Stimulated activated effector memory CD8-positive, alpha-beta T cell treated with anti-CD3 and anti-CD28 coated beads, Interleukin-12 subunit alpha, Interleukin-12 subunit beta, amount 100 ng/mL, for 72 hours (primary cell): ENCODE measurements around the gene TNPO1.
"Not testable (repeated sequence)": the region's sequence is repeated elsewhere in the genome, so short reads cannot be mapped to it uniquely, and the experiment has no call there.

Experiments used
- ATAC-seq: fragments of 150-1000 bp; cut with Tn5 transposase; 2 replicates; pipeline ENCODE4 v1.10.0; 2021
- DNase-seq, 2 donors: peaks; one replicate each; pipeline ENCODE4 v3.0.0; 2021 to 2022; ENCODE audit warnings: low spot score in 2 of 2
- H3K27ac Mint-ChIP-seq: one replicate; pipeline ENCODE4 v1.8.0; 2022; ENCODE audit warnings: mild to moderate bottlenecking, mixed read lengths
- H3K36me3 Mint-ChIP-seq: one replicate; pipeline ENCODE4 v1.8.0; 2022; ENCODE audit warnings: mild to moderate bottlenecking, mixed read lengths
- H3K4me1 Mint-ChIP-seq: one replicate; pipeline ENCODE4 v1.8.0; 2022; ENCODE audit warnings: mixed read lengths
- H3K4me3 Mint-ChIP-seq: one replicate; pipeline ENCODE4 v1.8.0; 2022; ENCODE audit warnings: mild to moderate bottlenecking, mixed read lengths
- H3K9me3 Mint-ChIP-seq: one replicate; pipeline ENCODE4 v1.8.0; 2022; ENCODE audit warnings: mixed read lengths

TNPO1 gene

GRCh38 chr5:72921886-72922285 lies 105.4 kb downstream of the TNPO1 start:
- Mint-ChIP-seq H3K4me3 (no peak overlapping the region), H3K4me1 (no peaks in the 10 kb centered on the region), H3K9me3 (no peaks in the 10 kb centered on the region), H3K36me3 (no peaks in the 10 kb centered on the region), H3K27ac (no peak overlapping the region)
- no peak for DNase-seq
- ATAC-seq, result no peak

- no peaks in the 10 kb centered on the region for H3K9me3 Mint-ChIP-seq
- no peak overlapping the region for H3K27ac Mint-ChIP-seq
- H3K4me1 Mint-ChIP-seq, result no peaks in the 10 kb centered on the region
- H3K4me3 Mint-ChIP-seq, result no peak overlapping the region
- no peak for DNase-seq
- ATAC-seq, result no peak
- no peaks in the 10 kb centered on the region for H3K36me3 Mint-ChIP-seq
Measured at GRCh38 chr5:72922422-72922821, 106.0 kb downstream of the TNPO1 start.

GRCh38 chr5:72925336-72926010 lies 109.0 kb downstream of the TNPO1 start:
- H3K36me3 Mint-ChIP-seq, result no peaks in the 10 kb centered on the region
- no peaks in the 10 kb centered on the region for H3K4me1 Mint-ChIP-seq
- ATAC-seq (no peak), DNase-seq (no peak)
- H3K4me3 Mint-ChIP-seq, result no peak overlapping the region
- H3K9me3 Mint-ChIP-seq, result no peaks in the 10 kb centered on the region
- no peak overlapping the region for H3K27ac Mint-ChIP-seq

GRCh38 chr5:72932686-72933085 lies 116.2 kb downstream of the TNPO1 start:
- not testable (repeated sequence) for H3K27ac Mint-ChIP-seq, DNase-seq, H3K4me3 Mint-ChIP-seq, ATAC-seq, H3K9me3 Mint-ChIP-seq, H3K4me1 Mint-ChIP-seq, H3K36me3 Mint-ChIP-seq

- not testable (repeated sequence) for DNase-seq, H3K4me3 Mint-ChIP-seq, ATAC-seq, H3K36me3 Mint-ChIP-seq, H3K9me3 Mint-ChIP-seq, H3K27ac Mint-ChIP-seq, H3K4me1 Mint-ChIP-seq
Measured at GRCh38 chr5:72934953-72935725, 118.7 kb downstream of the TNPO1 start.

GRCh38 chr5:72936893-72937292 lies 120.4 kb downstream of the TNPO1 start:
- H3K36me3 Mint-ChIP-seq, result no peaks in the 10 kb centered on the region
- no peak for DNase-seq
- no peaks in the 10 kb centered on the region for H3K9me3 Mint-ChIP-seq
- H3K4me1 Mint-ChIP-seq, result no peaks in the 10 kb centered on the region
- no peak overlapping the region for H3K27ac Mint-ChIP-seq
- no peak overlapping the region for H3K4me3 Mint-ChIP-seq
- ATAC-seq, result no peak

- Mint-ChIP-seq H3K36me3 (no peaks in the 10 kb centered on the region), H3K9me3 (no peaks in the 10 kb centered on the region), H3K4me1 (no peaks in the 10 kb centered on the region), H3K27ac (no peak overlapping the region), H3K4me3 (no peak overlapping the region)
- no peak for DNase-seq
- ATAC-seq, result no peak
Measured at GRCh38 chr5:72937517-72938061, 121.1 kb downstream of the TNPO1 start.

GRCh38 chr5:72938206-72938605 lies 121.7 kb downstream of the TNPO1 start:
- Mint-ChIP-seq H3K4me1 (no peaks in the 10 kb centered on the region), H3K27ac (no peak overlapping the region), H3K9me3 (no peaks in the 10 kb centered on the region), H3K36me3 (no peaks in the 10 kb centered on the region), H3K4me3 (no peak overlapping the region)
- ATAC-seq, result no peak
- no peak for DNase-seq

- Mint-ChIP-seq H3K9me3 (no peaks in the 10 kb centered on the region), H3K4me3 (no peak overlapping the region), H3K4me1 (no peaks in the 10 kb centered on the region), H3K36me3 (no peaks in the 10 kb centered on the region), H3K27ac (no peak overlapping the region)
- DNase-seq, result no peak
- no peak for ATAC-seq
Measured at GRCh38 chr5:72940082-72940481, 123.6 kb downstream of the TNPO1 start.

GRCh38 chr5:72943307-72943706 lies 126.8 kb downstream of the TNPO1 start:
- H3K9me3 Mint-ChIP-seq, result no peaks in the 10 kb centered on the region
- H3K27ac Mint-ChIP-seq, result no peak overlapping the region
- ATAC-seq (no peak), DNase-seq (no peak)
- H3K4me3 Mint-ChIP-seq, result no peak overlapping the region
- H3K36me3 Mint-ChIP-seq, result no peaks in the 10 kb centered on the region
- no peaks in the 10 kb centered on the region for H3K4me1 Mint-ChIP-seq

GRCh38 chr5:72947498-72947897 lies 131.0 kb downstream of the TNPO1 start:
- Mint-ChIP-seq H3K9me3 (no peaks in the 10 kb centered on the region), H3K36me3 (no peaks in the 10 kb centered on the region), H3K4me3 (no peak overlapping the region), H3K27ac (no peak overlapping the region), H3K4me1 (no peaks in the 10 kb centered on the region)
- no peak for DNase-seq
- no peak for ATAC-seq

- Mint-ChIP-seq H3K27ac (no peak overlapping the region), H3K9me3 (no peaks in the 10 kb centered on the region), H3K4me1 (no peaks in the 10 kb centered on the region), H3K36me3 (no peaks in the 10 kb centered on the region), H3K4me3 (no peak overlapping the region)
- ATAC-seq (no peak), DNase-seq (no peak)
Measured at GRCh38 chr5:72949481-72949880, 133.0 kb downstream of the TNPO1 start.

GRCh38 chr5:72951671-72952468 lies 135.4 kb downstream of the TNPO1 start:
- Mint-ChIP-seq H3K4me1 (peaks cover 15% of the 10 kb centered on the region), H3K9me3 (no peaks in the 10 kb centered on the region), H3K36me3 (peaks cover 19% of the 10 kb centered on the region), H3K27ac (no peak overlapping the region), H3K4me3 (no peak overlapping the region)
- ATAC-seq, result no peak
- DNase-seq, result no peak

- Mint-ChIP-seq H3K4me1 (peaks cover 27% of the 10 kb centered on the region), H3K27ac (no peak overlapping the region), H3K36me3 (peaks cover 20% of the 10 kb centered on the region), H3K4me3 (no peak overlapping the region), H3K9me3 (no peaks in the 10 kb centered on the region)
- no peak for ATAC-seq
- no peak for DNase-seq
Measured at GRCh38 chr5:72954389-72954788, 137.9 kb downstream of the TNPO1 start.

- no peak for DNase-seq
- H3K36me3 Mint-ChIP-seq, result peaks cover 20% of the 10 kb centered on the region
- peak overlapping the region; percentile 93 for H3K4me3 Mint-ChIP-seq
- peak; percentile 60 for ATAC-seq
- peak overlapping the region; percentile 92 for H3K27ac Mint-ChIP-seq
- no peaks in the 10 kb centered on the region for H3K9me3 Mint-ChIP-seq
- H3K4me1 Mint-ChIP-seq, result peaks cover 27% of the 10 kb centered on the region
Measured at GRCh38 chr5:72955143-72955767, 138.8 kb downstream of the TNPO1 start.
